GM12801 (cell line): ENCODE results near the gene PRORP.

Experiments
- TF ChIP-seq, protein P1 (sequence below): IDR thresholded peaks from one replicate; pipeline ENCODE4 v1.5.1; 2011; ENCODE audit warnings: control low read depth; ENCODE audit not compliant: insufficient read length; ENCODE audit errors: extremely low read depth

PRORP gene

DNA sequence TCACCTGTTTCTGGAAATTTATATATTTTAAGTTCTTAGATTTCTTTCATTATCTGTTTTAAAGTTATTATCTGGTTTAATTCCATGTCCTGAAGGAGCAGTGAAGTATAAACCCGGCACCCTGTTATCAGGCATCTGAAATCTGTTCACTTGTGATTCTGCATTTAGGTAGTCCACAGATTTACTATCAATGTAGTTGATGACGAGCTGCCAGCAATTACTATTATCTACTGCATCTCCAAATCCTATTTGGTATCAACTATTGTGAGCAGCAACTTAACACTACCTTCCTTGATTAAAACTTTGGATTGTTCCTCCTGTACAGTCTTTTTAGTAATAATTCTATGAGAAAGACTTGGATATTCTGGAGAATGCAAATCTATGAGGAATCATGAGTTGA lies 36.1 kb downstream of the PRORP start:
- TF ChIP-seq, protein P1, sequence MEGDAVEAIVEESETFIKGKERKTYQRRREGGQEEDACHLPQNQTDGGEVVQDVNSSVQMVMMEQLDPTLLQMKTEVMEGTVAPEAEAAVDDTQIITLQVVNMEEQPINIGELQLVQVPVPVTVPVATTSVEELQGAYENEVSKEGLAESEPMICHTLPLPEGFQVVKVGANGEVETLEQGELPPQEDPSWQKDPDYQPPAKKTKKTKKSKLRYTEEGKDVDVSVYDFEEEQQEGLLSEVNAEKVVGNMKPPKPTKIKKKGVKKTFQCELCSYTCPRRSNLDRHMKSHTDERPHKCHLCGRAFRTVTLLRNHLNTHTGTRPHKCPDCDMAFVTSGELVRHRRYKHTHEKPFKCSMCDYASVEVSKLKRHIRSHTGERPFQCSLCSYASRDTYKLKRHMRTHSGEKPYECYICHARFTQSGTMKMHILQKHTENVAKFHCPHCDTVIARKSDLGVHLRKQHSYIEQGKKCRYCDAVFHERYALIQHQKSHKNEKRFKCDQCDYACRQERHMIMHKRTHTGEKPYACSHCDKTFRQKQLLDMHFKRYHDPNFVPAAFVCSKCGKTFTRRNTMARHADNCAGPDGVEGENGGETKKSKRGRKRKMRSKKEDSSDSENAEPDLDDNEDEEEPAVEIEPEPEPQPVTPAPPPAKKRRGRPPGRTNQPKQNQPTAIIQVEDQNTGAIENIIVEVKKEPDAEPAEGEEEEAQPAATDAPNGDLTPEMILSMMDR: no peak

DNA sequence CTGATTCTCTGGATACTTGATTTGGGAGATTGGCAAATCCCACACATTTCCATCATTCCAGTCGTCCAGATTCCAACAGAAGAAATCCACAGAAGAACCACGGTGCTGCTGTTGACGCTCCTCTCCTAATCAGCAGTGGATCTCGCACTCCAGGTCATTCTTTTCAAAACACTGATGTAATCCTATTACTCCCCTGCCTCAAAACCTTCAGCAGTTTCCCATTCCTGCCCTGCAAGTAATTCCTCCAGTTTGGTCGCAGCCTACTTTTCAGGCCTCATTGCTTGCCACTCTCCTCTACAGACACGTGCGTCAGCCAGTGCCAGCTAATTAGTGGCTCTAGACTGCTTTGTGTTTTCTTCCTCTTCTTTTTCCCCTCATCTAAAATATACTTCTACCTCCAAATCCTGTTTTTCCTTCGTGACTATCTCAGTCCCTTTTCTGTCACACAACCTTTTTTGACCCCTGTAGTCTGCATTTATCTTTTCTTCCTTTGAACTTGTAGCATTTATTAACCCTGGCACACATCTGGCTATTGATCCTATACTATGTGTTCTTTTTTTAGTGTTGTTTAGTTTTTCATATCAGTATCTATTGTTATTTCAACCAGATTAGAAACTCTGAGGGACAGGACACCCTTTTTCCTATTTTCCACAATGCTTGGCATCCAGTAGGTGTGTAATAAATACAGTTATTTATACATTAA lies 36.8 kb downstream of the PRORP start:
- TF ChIP-seq, protein P1: no peak

DNA sequence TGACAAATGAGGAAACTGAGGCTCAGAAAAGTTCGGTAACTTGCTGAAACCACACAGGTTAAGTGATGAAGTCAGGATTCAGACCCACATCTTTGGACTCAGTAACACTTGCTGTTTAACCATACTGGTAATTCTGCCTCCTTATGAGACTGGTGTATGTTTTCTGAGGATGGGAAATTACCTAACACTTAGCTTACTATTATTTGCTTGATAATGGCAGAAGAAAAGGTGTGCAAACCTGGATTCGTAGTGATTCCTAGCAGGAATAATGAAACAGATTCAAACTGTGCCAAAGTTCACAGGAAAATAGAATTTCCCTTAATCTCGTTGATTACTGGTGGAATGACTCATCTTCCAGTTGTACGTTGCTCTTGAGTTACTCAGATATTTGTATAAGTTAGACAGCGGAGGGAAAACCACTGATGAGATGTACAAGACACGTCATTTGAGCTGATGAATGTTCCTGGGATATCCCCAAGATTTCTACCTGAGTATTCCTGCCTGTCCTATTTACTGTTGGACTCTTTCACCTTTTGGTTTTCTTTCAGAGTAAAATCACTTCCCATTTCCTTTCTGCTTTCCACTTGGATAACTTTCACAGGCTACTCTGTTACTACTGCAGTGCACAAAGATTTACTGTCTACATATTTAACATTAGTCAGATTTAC lies 37.5 kb downstream of the PRORP start:
- TF ChIP-seq, protein P1: no peak

DNA sequence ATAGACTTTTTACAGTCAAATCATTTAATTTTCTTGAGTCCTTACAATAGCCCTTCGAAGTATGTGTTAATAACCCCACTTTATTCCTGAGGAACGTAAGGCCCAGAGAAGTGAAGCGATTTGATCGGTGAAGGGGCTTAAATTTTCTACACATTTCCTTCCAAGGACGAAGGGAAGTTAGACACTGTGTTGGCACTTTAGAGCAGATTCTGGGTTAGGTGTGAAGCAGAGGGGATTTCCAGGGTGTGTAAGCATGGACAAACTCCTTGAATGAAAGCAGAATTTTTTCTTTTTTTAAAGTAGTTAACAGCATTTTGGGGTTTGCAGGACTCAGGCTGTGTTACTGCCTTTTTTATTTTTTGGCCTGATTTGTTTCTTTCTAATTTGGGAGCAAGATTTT lies 38.9 kb downstream of the PRORP start:
- TF ChIP-seq, protein P1: no peak

DNA sequence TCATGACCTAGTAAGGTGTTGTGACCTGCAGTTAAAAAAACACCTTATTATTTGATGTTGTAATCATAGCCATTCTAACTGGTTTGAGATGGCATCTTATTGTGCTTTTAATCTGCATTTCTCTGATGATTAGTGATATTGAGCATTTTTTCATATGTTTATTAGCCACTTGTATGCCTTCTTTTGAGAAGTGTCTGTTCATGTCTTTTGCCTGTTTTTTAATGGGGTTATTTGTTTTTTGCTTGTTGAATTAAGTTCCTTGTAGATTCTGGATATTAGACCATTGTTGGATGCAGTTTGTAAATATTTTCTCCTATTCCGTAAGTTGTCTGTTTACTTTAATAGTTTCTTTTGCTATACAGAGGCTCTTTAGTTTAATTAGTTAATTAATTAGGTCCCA lies 41.0 kb downstream of the PRORP start:
- TF ChIP-seq, protein P1: no peak

DNA sequence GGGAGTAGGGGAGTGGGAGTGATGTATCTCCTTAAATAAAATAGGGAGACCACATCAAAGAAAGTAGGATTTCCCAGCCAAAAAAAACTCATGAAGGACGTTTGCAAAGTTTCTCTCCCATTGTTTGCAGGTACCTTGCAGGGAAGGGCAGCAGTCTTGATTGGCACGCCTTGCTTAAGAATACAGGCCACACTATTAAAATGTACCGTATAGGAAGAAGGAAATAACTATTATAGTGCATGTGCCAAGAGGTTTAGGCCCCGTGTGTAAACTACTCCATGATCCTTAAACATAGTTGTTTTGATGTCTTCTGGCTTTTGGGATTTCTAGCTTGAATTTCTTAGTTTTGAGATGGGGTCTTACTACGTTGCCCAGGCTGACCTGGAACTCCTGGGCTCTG lies 42.5 kb downstream of the PRORP start:
- TF ChIP-seq, protein P1: no peak

DNA sequence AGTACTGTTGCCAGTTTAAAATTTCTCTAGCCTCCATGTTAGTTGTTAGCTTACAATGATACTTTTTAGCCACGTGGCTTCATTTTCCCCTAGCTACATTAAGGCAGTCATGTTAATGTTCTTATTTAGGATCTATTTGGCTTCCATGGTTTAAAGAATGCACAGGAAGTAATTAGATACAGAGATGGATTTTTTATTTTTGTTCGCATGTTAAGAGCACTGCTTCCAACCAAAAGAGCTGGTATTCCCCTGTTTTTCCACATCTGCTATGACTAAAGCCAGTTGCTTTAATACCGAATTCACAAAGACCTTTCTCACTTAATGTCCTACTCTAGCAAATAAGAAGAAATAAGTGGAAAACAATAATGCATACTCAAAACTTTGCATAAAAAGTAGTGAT lies 45.1 kb downstream of the PRORP start:
- TF ChIP-seq, protein P1: no peak
